ENCODE results near the gene SLC8B1.

Gene SLC8B1

GRCh38 chr12:113274848-113275247 is 60.1 kb downstream of the SLC8B1 start:
- Histone ChIP-seq H3K27me3 (ENCODE audit: insufficient read depth, low read length) (no peaks in the 10 kb centered on the region), H3F3A (ENCODE audit: insufficient read depth, low read length) (no peaks in the 10 kb centered on the region), H3K4me3 (ENCODE audit: low read depth, low read length, poor library complexity, severe bottlenecking) (no peak overlapping the region), H4K20me1 (ENCODE audit: insufficient read depth, low read length) (no peaks in the 10 kb centered on the region), H2AFZ (ENCODE audit: low read length) (no peak overlapping the region), H3K9me3 (ENCODE audit: low read length) (no peaks in the 10 kb centered on the region), H3K36me3 (ENCODE audit: insufficient read depth, low read length) (peaks cover 91% of the 10 kb centered on the region), H3K27ac (ENCODE audit: low read depth, low read length, poor library complexity, severe bottlenecking) (no peak overlapping the region), H3K79me2 (ENCODE audit: insufficient read depth, low read length) (no peaks in the 10 kb centered on the region), H3K9me2 (ENCODE audit: low read depth, low read length) (no peaks in the 10 kb centered on the region), H3K4me1 (ENCODE audit: insufficient read depth, low read length, severe bottlenecking) (no peaks in the 10 kb centered on the region), H3K4me2 (ENCODE audit: low read length) (no peak overlapping the region), H3K9ac (ENCODE audit: low read length) (no peak overlapping the region)
- TF ChIP-seq EZH2 (IDR thresholded peaks at IDR 0.05; ENCODE audit: borderline replicate concordance, low read length) = no peak
- TF ChIP-seq, protein P1, sequence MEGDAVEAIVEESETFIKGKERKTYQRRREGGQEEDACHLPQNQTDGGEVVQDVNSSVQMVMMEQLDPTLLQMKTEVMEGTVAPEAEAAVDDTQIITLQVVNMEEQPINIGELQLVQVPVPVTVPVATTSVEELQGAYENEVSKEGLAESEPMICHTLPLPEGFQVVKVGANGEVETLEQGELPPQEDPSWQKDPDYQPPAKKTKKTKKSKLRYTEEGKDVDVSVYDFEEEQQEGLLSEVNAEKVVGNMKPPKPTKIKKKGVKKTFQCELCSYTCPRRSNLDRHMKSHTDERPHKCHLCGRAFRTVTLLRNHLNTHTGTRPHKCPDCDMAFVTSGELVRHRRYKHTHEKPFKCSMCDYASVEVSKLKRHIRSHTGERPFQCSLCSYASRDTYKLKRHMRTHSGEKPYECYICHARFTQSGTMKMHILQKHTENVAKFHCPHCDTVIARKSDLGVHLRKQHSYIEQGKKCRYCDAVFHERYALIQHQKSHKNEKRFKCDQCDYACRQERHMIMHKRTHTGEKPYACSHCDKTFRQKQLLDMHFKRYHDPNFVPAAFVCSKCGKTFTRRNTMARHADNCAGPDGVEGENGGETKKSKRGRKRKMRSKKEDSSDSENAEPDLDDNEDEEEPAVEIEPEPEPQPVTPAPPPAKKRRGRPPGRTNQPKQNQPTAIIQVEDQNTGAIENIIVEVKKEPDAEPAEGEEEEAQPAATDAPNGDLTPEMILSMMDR (IDR thresholded peaks at IDR 0.05; ENCODE audit: low read length) = no peak

GRCh38 chr12:113273053-113273725 is 61.7 kb downstream of the SLC8B1 start:
- Histone ChIP-seq H3K79me2 (ENCODE audit: insufficient read depth, low read length) (no peaks in the 10 kb centered on the region), H3K9me3 (ENCODE audit: low read length) (no peaks in the 10 kb centered on the region), H4K20me1 (ENCODE audit: insufficient read depth, low read length) (no peaks in the 10 kb centered on the region), H3K27me3 (ENCODE audit: insufficient read depth, low read length) (no peaks in the 10 kb centered on the region), H3F3A (ENCODE audit: insufficient read depth, low read length) (no peaks in the 10 kb centered on the region), H3K27ac (ENCODE audit: low read depth, low read length, poor library complexity, severe bottlenecking) (no peak overlapping the region), H3K9me2 (ENCODE audit: low read depth, low read length) (no peaks in the 10 kb centered on the region), H3K9ac (ENCODE audit: low read length) (no peak overlapping the region), H3K4me2 (ENCODE audit: low read length) (no peak overlapping the region), H3K4me1 (ENCODE audit: insufficient read depth, low read length, severe bottlenecking) (no peaks in the 10 kb centered on the region), H2AFZ (ENCODE audit: low read length) (no peak overlapping the region), H3K36me3 (ENCODE audit: insufficient read depth, low read length) (peaks cover 95% of the 10 kb centered on the region), H3K4me3 (ENCODE audit: low read depth, low read length, poor library complexity, severe bottlenecking) (no peak overlapping the region)
- TF ChIP-seq, protein P1 (IDR thresholded peaks at IDR 0.05; ENCODE audit: low read length) = no peak
- no peak for TF ChIP-seq EZH2 (IDR thresholded peaks at IDR 0.05; ENCODE audit: borderline replicate concordance, low read length)

- Histone ChIP-seq H3K36me3 (ENCODE audit: insufficient read depth, low read length) (peaks cover 95% of the 10 kb centered on the region), H3K27me3 (ENCODE audit: insufficient read depth, low read length) (no peaks in the 10 kb centered on the region), H3K9me2 (ENCODE audit: low read depth, low read length) (no peaks in the 10 kb centered on the region), H4K20me1 (ENCODE audit: insufficient read depth, low read length) (no peaks in the 10 kb centered on the region), H3K4me2 (ENCODE audit: low read length) (no peak overlapping the region), H3K27ac (ENCODE audit: low read depth, low read length, poor library complexity, severe bottlenecking) (no peak overlapping the region), H3K79me2 (ENCODE audit: insufficient read depth, low read length) (no peaks in the 10 kb centered on the region), H3K9me3 (ENCODE audit: low read length) (no peaks in the 10 kb centered on the region), H3K9ac (ENCODE audit: low read length) (no peak overlapping the region), H3K4me3 (ENCODE audit: low read depth, low read length, poor library complexity, severe bottlenecking) (no peak overlapping the region), H3F3A (ENCODE audit: insufficient read depth, low read length) (no peaks in the 10 kb centered on the region), H2AFZ (ENCODE audit: low read length) (no peak overlapping the region), H3K4me1 (ENCODE audit: insufficient read depth, low read length, severe bottlenecking) (no peaks in the 10 kb centered on the region)
- TF ChIP-seq EZH2 (IDR thresholded peaks at IDR 0.05; ENCODE audit: borderline replicate concordance, low read length) = no peak
- TF ChIP-seq, protein P1 (IDR thresholded peaks at IDR 0.05; ENCODE audit: low read length) = no peak
Measured at GRCh38 chr12:113271853-113272561, 62.9 kb downstream of the SLC8B1 start.
